ENCODE measurements around the gene ANXA9. TPM values are rescaled to one million over a fixed set of nuclear protein-coding genes. Genes with fewer than 3 reads are reported as not detected.

ANXA9 gene
- total and polyA plus RNA-seq, 5 donors, result 0.21 to 0.23 TPM; not detected in 3

GRCh38 chr1:150967936-150968335, 14.2 kb upstream of the ANXA9 start:
- Histone ChIP-seq H3K27ac (ENCODE audit: low read length) (no peak overlapping the region), H3K9me3 (ENCODE audit: control insufficient read depth, low read length) (no peaks in the 10 kb centered on the region), H3K4me3 (ENCODE audit: low read length) (no peak overlapping the region), H3K4me1 (ENCODE audit: control insufficient read depth, insufficient read depth, low read length) (peaks cover 18% of the 10 kb centered on the region), H3K27me3 (ENCODE audit: control insufficient read depth, insufficient read depth) (no peaks in the 10 kb centered on the region)
- intact Hi-C loops (cut with DNase I), result no loop called here
- WGBS, result 97% methylated on average over 13 of the region's 13 CpGs
- ATAC-seq (no peak), DNase-seq (no peak)

GRCh38 chr1:150968491-150968890, 13.6 kb upstream of the ANXA9 start:
- intact Hi-C loops (cut with DNase I), result no loop called here
- no peak overlapping the region for H3K27ac ChIP-seq (ENCODE audit: low read length)
- no peaks in the 10 kb centered on the region for H3K9me3 ChIP-seq (ENCODE audit: control insufficient read depth, low read length)
- 80% methylated on average over 4 of the region's 4 CpGs for WGBS
- no peak overlapping the region for H3K4me3 ChIP-seq (ENCODE audit: low read length)
- no peak for ATAC-seq
- no peaks in the 10 kb centered on the region for H3K27me3 ChIP-seq (ENCODE audit: control insufficient read depth, insufficient read depth)
- DNase-seq, result no peak
- peaks cover 23% of the 10 kb centered on the region for H3K4me1 ChIP-seq (ENCODE audit: control insufficient read depth, insufficient read depth, low read length)

GRCh38 chr1:150969626-150970025, 12.5 kb upstream of the ANXA9 start:
- 78% methylated on average over 3 of the region's 3 CpGs for WGBS
- H3K27me3 ChIP-seq (ENCODE audit: control insufficient read depth, insufficient read depth), result no peaks in the 10 kb centered on the region
- DNase-seq (no peak), ATAC-seq (no peak)
- no peak overlapping the region for H3K4me3 ChIP-seq (ENCODE audit: low read length)
- H3K27ac ChIP-seq (ENCODE audit: low read length), result no peak overlapping the region
- H3K4me1 ChIP-seq (ENCODE audit: control insufficient read depth, insufficient read depth, low read length), result peaks cover 24% of the 10 kb centered on the region
- intact Hi-C loops (cut with DNase I), result no loop called here
- H3K9me3 ChIP-seq (ENCODE audit: control insufficient read depth, low read length), result no peaks in the 10 kb centered on the region

GRCh38 chr1:150970808-150971582, 11.1 kb upstream of the ANXA9 start:
- Histone ChIP-seq H3K9me3 (ENCODE audit: control insufficient read depth, low read length) (no peaks in the 10 kb centered on the region), H3K4me3 (ENCODE audit: low read length) (no peak overlapping the region), H3K27me3 (ENCODE audit: control insufficient read depth, insufficient read depth) (no peaks in the 10 kb centered on the region), H3K4me1 (ENCODE audit: control insufficient read depth, insufficient read depth, low read length) (peaks cover 24% of the 10 kb centered on the region), H3K27ac (ENCODE audit: low read length) (peak overlapping the region; percentile 26)
- intact Hi-C loops (cut with DNase I), result no loop called here
- DNase-seq (peak; percentile 84 to 92 (median 90)), ATAC-seq (peak; percentile 79 to 80)
- WGBS, result 39% methylated on average over 11 of the region's 11 CpGs

GRCh38 chr1:150971583-150972416, 10.3 kb upstream of the ANXA9 start:
- WGBS, result 63% methylated on average over 6 of the region's 6 CpGs
- no peak for ATAC-seq
- no peaks in the 10 kb centered on the region for H3K9me3 ChIP-seq (ENCODE audit: control insufficient read depth, low read length)
- DNase-seq, result peak in 1 of 3 donors; percentile 68
- intact Hi-C loops (cut with DNase I), result no loop called here
- H3K27ac ChIP-seq (ENCODE audit: low read length), result peak overlapping the region; percentile 82
- peaks cover 24% of the 10 kb centered on the region for H3K4me1 ChIP-seq (ENCODE audit: control insufficient read depth, insufficient read depth, low read length)
- H3K27me3 ChIP-seq (ENCODE audit: control insufficient read depth, insufficient read depth), result no peaks in the 10 kb centered on the region
- H3K4me3 ChIP-seq (ENCODE audit: low read length), result no peak overlapping the region

- peak overlapping the region; percentile 82 for H3K27ac ChIP-seq (ENCODE audit: low read length)
- peak overlapping the region; percentile 81 for H3K4me3 ChIP-seq (ENCODE audit: low read length)
- intact Hi-C loops (cut with DNase I), result no loop called here
- no peaks in the 10 kb centered on the region for H3K27me3 ChIP-seq (ENCODE audit: control insufficient read depth, insufficient read depth)
- peaks cover 24% of the 10 kb centered on the region for H3K4me1 ChIP-seq (ENCODE audit: control insufficient read depth, insufficient read depth, low read length)
- no peak for ATAC-seq
- no peaks in the 10 kb centered on the region for H3K9me3 ChIP-seq (ENCODE audit: control insufficient read depth, low read length)
- no peak for DNase-seq
- WGBS, result 45% methylated on average over 4 of the region's 4 CpGs
Observed at GRCh38 chr1:150972417-150972940, 9.6 kb upstream of the ANXA9 start.

- peak overlapping the region; percentile 81 for H3K4me3 ChIP-seq (ENCODE audit: low read length)
- WGBS, result 10% methylated on average over 15 of the region's 15 CpGs
- DNase-seq (peak in 2 of 3 donors; percentile 31 to 70), ATAC-seq (peak in 1 of 2 donors; percentile 3)
- peak overlapping the region; percentile 82 for H3K27ac ChIP-seq (ENCODE audit: low read length)
- intact Hi-C loops (cut with DNase I), result no loop called here
- H3K4me1 ChIP-seq (ENCODE audit: control insufficient read depth, insufficient read depth, low read length), result peaks cover 24% of the 10 kb centered on the region
- H3K9me3 ChIP-seq (ENCODE audit: control insufficient read depth, low read length), result no peaks in the 10 kb centered on the region
- no peaks in the 10 kb centered on the region for H3K27me3 ChIP-seq (ENCODE audit: control insufficient read depth, insufficient read depth)
Observed at GRCh38 chr1:150973258-150973835, 8.7 kb upstream of the ANXA9 start.

GRCh38 chr1:150973836-150974579, 8.1 kb upstream of the ANXA9 start:
- intact Hi-C loops (cut with DNase I), result no loop called here
- H3K27ac ChIP-seq (ENCODE audit: low read length), result peak overlapping the region; percentile 82
- ATAC-seq, result peak; percentile 8 to 10
- DNase-seq, result peak; percentile 44 to 80 (median 74)
- WGBS, result under 1% methylated on average over 67 of the region's 67 CpGs
- H3K4me3 ChIP-seq (ENCODE audit: low read length), result peak overlapping the region; percentile 81
- peaks cover 24% of the 10 kb centered on the region for H3K4me1 ChIP-seq (ENCODE audit: control insufficient read depth, insufficient read depth, low read length)
- no peaks in the 10 kb centered on the region for H3K9me3 ChIP-seq (ENCODE audit: control insufficient read depth, low read length)
- H3K27me3 ChIP-seq (ENCODE audit: control insufficient read depth, insufficient read depth), result no peaks in the 10 kb centered on the region

GRCh38 chr1:150974580-150975478, 7.3 kb upstream of the ANXA9 start, which contains the start of gene CERS2:
Gene CERS2 (minus strand): TSS chr1:150974835. CDS start chr1:150969090, 5,745 bp downstream.
- Histone ChIP-seq H3K4me1 (ENCODE audit: control insufficient read depth, insufficient read depth, low read length) (peaks cover 27% of the 10 kb centered on the region), H3K9me3 (ENCODE audit: control insufficient read depth, low read length) (no peaks in the 10 kb centered on the region), H3K27ac (ENCODE audit: low read length) (peak within 1 kb of the TSS; percentile 82), H3K27me3 (ENCODE audit: control insufficient read depth, insufficient read depth) (no peaks in the 10 kb centered on the region), H3K4me3 (ENCODE audit: low read length) (peak within 1 kb of the TSS; percentile 81)
- peak; percentile 74 to 75 for ATAC-seq
- WGBS, result 5% methylated on average over 94 of the region's 106 CpGs
- intact Hi-C loops (cut with DNase I), result no loop called here
- peak; percentile 85 to 95 (median 94) for DNase-seq

All from right cardiac atrium (tissue), 5 donors.